ENCODE measurements around the gene CAMK1. TPM values are rescaled to one million over a fixed set of nuclear protein-coding genes. Genes with fewer than 3 reads are reported as not detected.

Gene CAMK1
- total RNA-seq, 1 donor from 2014 or later, result 41.0 TPM

GRCh38 chr3:9762871-9763270 is 6.9 kb downstream of the CAMK1 start:
- TF ChIP-seq CTCF (conservative IDR thresholded peaks at IDR 0.05; ENCODE audit: low read depth, low read length), result no peak

GRCh38 chr3:9761919-9762318 is 7.8 kb downstream of the CAMK1 start:
- TF ChIP-seq CTCF (conservative IDR thresholded peaks at IDR 0.05; ENCODE audit: low read depth, low read length), result no peak
- no peak for DNase-seq (ENCODE audit: low read depth)
- H3K4me3 ChIP-seq (ENCODE audit: low read depth, low read length), result no peak overlapping the region

More at GRCh38 chr3:9762871-9763270, 6.9 kb downstream of the CAMK1 start:
- no peak overlapping the region for H3K4me3 ChIP-seq (ENCODE audit: low read depth, low read length)
- DNase-seq (ENCODE audit: low read depth), result no peak

GRCh38 chr3:9760779-9761505 is 8.8 kb downstream of the CAMK1 start:
- no peak for DNase-seq (ENCODE audit: low read depth)

GRCh38 chr3:9757427-9757826 is 12.3 kb downstream of the CAMK1 start:
- no peak for DNase-seq (ENCODE audit: low read depth)
- H3K4me3 ChIP-seq (ENCODE audit: low read depth, low read length), result no peak overlapping the region
- TF ChIP-seq CTCF (conservative IDR thresholded peaks at IDR 0.05; ENCODE audit: low read depth, low read length), result no peak

More at GRCh38 chr3:9760779-9761505, 8.8 kb downstream of the CAMK1 start:
- TF ChIP-seq CTCF (conservative IDR thresholded peaks at IDR 0.05; ENCODE audit: low read depth, low read length), result no peak
- H3K4me3 ChIP-seq (ENCODE audit: low read depth, low read length), result no peak overlapping the region

GRCh38 chr3:9754678-9755077 is 15.1 kb downstream of the CAMK1 start:
- no peak for DNase-seq (ENCODE audit: low read depth)
- no peak overlapping the region for H3K4me3 ChIP-seq (ENCODE audit: low read depth, low read length)
- no peak for TF ChIP-seq CTCF (conservative IDR thresholded peaks at IDR 0.05; ENCODE audit: low read depth, low read length)

- peak; percentile 45 for DNase-seq (ENCODE audit: low read depth)
- H3K4me3 ChIP-seq (ENCODE audit: low read depth, low read length), result peak overlapping the region; percentile 75
- no peak for TF ChIP-seq CTCF (conservative IDR thresholded peaks at IDR 0.05; ENCODE audit: low read depth, low read length)
Observed at GRCh38 chr3:9750556-9751411, 19.0 kb downstream of the CAMK1 start.
